Activated T-cell treated with anti-CD3 and anti-CD28 coated beads for 48 hours (primary cell): ENCODE measurements around the gene B3GNT7.
"Not testable (repeated sequence)": the region's sequence is repeated elsewhere in the genome, so short reads cannot be mapped to it uniquely, and the experiment has no call there.

Experiments used
- DNase-seq: peaks from one replicate; pipeline ENCODE4 v3.0.0-alpha.2; 2020; ENCODE audit warnings: low read depth

The B3GNT7 gene

DNA sequence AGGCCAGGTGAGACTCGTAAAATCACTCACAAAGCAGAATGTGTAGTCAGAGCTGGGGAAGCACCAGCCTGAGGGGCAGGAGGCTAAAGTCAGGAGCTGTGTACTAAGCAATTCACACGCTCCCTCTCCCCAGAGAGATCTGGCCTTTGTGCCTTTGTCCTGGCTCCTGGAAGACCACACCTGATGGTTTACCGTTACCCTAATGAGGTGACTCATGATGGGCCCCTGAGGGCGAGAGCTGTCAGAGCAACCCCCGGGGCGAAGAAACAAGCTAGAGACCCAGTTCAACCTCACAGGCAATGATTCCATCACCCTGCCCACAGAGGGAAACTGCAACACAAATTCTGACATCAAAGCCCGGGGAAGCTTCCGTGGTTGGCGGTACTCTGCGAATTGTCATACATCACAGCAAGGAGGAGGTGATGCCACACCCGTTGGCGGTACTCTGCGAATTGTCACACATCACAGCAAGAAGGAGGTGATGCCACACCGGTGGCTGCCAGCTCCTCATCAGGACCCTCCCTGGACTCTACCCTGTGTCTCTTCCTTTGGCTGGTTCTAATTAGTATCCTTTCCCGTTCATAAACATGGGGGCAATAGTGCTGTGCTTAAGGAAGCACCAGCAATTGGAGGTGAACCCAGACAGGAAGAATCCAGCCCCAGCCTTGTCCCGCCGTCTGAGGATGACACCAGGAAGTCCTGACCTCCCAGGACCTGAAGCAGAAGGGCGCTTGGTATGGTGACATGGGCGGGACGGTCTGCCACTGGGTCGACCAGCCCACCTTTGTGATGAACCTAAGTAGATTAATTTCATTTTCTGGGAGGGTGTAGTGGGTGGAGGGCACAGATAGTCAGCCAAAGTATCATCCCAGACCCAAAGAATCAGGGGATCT is 30.5 kb downstream of the B3GNT7 start:
- DNase-seq: no peak

DNA sequence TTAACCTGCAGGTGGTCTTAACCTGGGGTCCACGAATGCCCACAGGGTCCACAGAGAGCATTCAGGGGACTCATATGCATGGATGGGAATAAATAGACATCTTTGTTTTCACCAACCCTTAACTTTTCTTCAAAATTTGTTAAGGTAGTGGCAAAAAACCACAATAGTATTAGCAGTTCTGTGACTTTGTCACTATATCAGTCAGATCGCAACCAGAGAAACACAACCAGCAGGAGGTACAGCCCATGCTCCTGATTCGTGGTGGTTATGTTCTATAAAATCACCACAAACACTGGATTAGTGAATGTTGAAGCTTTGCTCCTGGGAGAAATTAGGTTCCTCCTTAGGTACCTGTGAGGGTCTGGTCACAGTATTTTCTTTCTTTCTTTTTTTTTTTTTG is 31.6 kb downstream of the B3GNT7 start:
- no peak for DNase-seq

DNA sequence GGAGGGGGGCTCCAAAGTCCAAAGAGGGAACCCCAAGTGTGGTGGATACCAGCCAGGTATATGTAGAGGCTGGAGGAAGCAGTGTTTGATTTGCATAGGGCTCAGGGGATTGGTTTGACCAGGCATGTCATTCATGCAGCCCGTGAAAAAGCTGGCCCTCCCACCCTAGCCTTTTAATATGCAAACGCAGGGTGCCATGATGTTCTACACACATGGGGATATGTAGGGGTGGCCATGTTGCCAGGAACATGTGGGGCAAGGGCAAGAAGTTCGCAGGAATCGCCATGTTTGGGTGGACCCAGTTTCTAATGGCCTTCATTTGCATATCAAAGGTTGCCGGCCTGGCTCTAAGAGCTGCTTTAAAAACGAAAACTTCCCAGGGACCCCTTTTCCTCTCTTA is 33.6 kb downstream of the B3GNT7 start:
- DNase-seq: no peak

DNA sequence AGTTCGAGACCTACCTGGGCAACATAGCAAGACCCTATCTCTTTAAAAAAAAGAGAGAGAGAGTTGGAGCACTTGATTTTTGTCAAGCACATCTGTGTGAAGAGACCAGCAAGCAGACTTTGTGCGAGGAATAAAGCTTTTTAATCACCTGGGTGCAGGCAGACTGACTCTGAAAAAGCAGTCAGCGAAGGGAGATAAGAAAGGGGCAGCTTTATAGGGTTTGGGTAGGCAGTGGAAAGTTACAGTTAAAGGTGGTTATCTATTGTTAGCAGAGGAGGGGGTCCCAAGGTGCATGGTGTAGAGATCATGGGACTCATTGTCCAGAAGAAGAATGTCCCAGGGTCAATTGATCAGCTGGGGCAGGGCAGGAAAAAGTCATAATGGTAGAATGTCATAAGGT is 34.4 kb downstream of the B3GNT7 start:
- DNase-seq: no peak

DNA sequence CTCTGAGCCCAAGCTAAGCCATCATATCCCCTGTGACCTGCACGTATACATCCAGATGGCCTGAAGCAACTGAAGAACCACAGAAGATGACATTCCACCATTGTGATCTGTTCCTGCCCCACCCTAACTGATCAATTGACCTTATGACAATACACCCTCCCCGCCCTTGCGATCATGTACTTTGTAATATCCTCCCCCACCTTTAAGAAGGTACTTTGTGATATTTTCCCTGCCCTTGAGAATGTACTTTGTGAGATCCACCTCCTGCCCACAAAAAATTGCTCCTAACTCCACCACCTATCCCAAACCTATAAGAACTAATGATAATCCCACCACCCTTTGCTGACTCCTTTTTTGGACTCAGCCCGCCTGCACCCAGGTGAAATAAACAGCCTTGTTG is 34.9 kb downstream of the B3GNT7 start:
- not testable (repeated sequence) for DNase-seq

DNA sequence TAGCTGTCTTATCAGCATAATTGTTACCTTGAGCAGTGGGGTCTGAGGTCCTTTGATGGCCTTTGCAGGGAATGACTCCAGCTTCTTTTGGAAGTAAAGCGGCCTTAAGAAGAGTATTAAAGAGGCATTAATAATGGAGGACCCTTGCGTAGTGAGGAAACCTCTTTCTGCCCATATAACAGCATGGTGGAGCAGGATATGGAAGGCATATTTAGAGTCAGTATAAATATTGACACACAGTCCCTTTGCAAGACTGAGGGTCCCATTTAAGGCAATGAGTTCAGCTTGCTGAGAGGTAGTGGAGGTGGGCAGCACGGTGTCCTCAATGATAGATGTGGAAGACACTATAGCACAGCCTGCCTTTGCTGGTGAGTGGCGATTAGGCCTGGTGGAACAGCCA is 36.1 kb downstream of the B3GNT7 start:
- DNase-seq: no peak

DNA sequence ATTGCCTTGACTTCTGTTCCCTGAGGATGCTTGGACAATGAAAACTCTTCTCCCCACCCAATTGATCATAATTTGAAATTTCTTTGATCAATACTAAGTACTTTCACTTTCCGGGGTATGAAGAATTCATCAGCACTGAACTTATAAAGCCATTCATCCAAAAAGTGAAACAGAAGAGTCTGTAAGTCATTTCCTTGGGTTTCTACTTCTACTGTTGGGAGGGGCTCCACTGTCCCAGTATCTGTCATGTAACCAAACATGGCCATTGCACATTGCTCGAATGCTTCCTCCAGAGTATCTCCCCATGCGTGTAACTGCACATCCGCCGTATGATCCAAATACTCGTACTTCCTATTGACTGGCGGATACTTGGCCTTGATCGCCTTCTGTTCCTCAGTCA is 38.5 kb downstream of the B3GNT7 start:
- DNase-seq: no peak

DNA sequence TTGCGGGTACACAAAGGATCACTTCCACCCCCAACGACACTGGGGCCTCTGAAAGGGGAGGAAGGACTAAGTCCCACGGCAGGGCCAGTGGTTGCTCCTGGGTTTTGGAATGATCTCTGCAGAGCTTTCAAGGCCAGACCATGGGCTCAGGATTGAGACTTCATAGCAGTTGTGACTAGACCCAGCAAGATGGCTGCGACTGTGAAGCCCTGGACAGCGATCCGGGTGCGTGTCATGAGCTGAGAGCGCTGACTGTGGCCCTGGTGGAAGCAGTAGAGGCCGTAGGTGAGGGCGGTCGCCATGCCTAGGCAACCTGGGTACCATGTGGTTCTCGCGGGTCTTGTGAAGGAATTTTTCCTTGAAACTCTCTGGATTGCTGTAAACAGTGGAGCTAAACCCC is 41.4 kb downstream of the B3GNT7 start:
- no peak for DNase-seq

DNA sequence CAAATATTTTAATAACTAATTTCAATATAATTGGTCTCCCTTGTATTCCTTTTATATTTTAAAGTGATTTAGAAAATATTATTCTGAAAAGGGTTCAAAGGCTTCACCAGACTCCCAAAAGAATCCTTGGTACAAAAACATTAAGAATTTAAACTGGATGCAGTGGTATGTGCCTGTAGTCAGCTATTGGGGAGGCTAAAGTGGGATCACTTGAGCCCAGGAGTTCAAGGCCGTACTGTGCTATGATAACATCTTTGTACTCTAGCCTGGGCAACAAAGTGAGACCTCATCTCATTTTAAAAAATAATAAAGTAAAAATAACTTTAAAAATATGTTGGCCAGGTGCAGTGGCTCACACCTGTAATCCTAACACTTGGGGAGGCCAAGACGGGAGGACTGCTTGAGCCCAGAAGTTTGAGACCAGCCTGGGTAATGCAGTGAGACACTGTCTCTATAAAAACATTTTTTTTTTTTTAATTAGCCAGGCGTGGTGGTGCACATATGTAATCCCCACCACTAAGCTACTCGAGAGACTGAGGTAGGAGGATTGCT is 54.1 kb downstream of the B3GNT7 start:
- DNase-seq: no peak

DNA sequence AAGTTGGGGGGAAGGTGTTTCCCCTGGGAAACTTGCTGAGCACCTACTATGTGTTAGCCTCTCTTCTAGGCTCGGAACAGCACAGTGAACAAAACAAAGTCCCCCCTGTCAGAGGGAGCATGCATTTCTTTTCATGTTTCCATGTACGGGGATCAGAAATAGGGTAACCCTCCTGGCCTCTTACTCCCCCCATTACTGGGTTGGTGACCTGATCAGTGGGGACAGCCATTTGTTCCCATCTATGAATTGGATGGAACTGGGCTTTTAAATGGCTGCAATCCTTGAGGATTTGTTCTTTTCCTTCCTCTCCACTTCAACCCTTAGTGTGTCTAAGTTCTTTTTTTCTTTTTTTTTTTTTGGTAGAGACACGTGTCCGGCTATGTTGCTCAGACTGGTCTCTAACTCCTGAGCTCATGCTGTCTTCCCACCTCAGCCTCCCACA is 55.1 kb downstream of the B3GNT7 start:
- DNase-seq: no peak
